ENCODE data around the gene ATP6V0B. TPM values are rescaled to one million over a fixed set of nuclear protein-coding genes. Genes with fewer than 3 reads are reported as not detected.

The ATP6V0B gene
- total and polyA plus RNA-seq, 2 donors (not counting 1 experiment from before 2014, with no cell fraction given): 91.0 to 198 TPM

DNA sequence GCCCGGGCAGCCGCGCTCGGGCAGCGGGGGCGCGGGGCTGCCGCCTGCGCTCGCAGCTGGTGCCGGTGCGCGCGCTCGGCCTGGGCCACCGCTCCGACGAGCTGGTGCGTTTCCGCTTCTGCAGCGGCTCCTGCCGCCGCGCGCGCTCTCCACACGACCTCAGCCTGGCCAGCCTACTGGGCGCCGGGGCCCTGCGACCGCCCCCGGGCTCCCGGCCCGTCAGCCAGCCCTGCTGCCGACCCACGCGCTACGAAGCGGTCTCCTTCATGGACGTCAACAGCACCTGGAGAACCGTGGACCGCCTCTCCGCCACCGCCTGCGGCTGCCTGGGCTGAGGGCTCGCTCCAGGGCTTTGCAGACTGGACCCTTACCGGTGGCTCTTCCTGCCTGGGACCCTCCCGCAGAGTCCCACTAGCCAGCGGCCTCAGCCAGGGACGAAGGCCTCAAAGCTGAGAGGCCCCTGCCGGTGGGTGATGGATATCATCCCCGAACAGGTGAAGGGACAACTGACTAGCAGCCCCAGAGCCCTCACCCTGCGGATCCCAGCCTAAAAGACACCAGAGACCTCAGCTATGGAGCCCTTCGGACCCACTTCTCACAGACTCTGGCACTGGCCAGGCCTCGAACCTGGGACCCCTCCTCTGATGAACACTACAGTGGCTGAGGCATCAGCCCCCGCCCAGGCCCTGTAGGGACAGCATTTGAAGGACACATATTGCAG is 38.2 kb upstream of the ATP6V0B start:
- Histone ChIP-seq H3K27ac (ENCODE audit: low read length in 2 of 2) (no peak overlapping the region), H3K9ac (ENCODE audit: low read length) (peak overlapping the region; percentile 47), H3K4me3 (ENCODE audit: control extremely low read depth in 1 of 5, extremely low read depth in 1 of 5, insufficient read depth in 1 of 5, low read depth in 2 of 5, low read length in 4 of 5) (peak overlapping the region in 2 of 5 experiments; percentile 38 to 52), H3K27me3 (replicated peaks in 1 of 4; ENCODE audit: control extremely low read depth in 1 of 4, control insufficient read depth in 3 of 4, insufficient read depth in 4 of 4, low read length in 3 of 4) (peaks cover 0 to 44% (median 26%) of the 10 kb centered on the region in 4 experiments), H2AFZ (ENCODE audit: insufficient read depth, low read depth, low read length, poor library complexity, severe bottlenecking) (no peak overlapping the region), H3K4me1 (ENCODE audit: control insufficient read depth in 2 of 2, insufficient read depth in 2 of 2, low read length in 2 of 2) (peaks cover 29 to 30% of the 10 kb centered on the region in 2 donors), H3K4me2 (replicated peaks; ENCODE audit: low read depth, low read length, poor library complexity, severe bottlenecking) (peak overlapping the region; percentile 74), H3K36me3 (replicated peaks in 1 of 2; ENCODE audit: control extremely low read depth in 1 of 2, control insufficient read depth in 1 of 2, extremely low read depth in 1 of 2, insufficient read depth in 2 of 2, low read length in 1 of 2) (no peaks in the 10 kb centered on the region), H3K9me3 (ENCODE audit: control extremely low read depth in 1 of 3, control insufficient read depth in 2 of 3, insufficient read depth in 1 of 3, low read length in 2 of 3) (peaks cover 0 to 14% (median 0%) of the 10 kb centered on the region in 3 donors), H3K79me2 (ENCODE audit: control insufficient read depth, insufficient read depth, low read length) (no peaks in the 10 kb centered on the region), H4K20me1 (ENCODE audit: control insufficient read depth, insufficient read depth, low read length, poor library complexity, severe bottlenecking) (no peaks in the 10 kb centered on the region)
- H3K4me1 Mint-ChIP-seq: peaks cover 21% of the 10 kb centered on the region
- peaks cover 26% of the 10 kb centered on the region for H3K27me3 Mint-ChIP-seq
- peak; percentile 41 for ATAC-seq (ENCODE audit: low read depth)
- intact Hi-C loops (cut with micrococcal nuclease): no loop called here
- TF ChIP-seq EZH2 (IDR thresholded peaks at IDR 0.05; ENCODE audit: borderline replicate concordance, insufficient read depth, low read depth, low read length, poor library complexity, severe bottlenecking): no peak
- TF ChIP-seq, protein P1, sequence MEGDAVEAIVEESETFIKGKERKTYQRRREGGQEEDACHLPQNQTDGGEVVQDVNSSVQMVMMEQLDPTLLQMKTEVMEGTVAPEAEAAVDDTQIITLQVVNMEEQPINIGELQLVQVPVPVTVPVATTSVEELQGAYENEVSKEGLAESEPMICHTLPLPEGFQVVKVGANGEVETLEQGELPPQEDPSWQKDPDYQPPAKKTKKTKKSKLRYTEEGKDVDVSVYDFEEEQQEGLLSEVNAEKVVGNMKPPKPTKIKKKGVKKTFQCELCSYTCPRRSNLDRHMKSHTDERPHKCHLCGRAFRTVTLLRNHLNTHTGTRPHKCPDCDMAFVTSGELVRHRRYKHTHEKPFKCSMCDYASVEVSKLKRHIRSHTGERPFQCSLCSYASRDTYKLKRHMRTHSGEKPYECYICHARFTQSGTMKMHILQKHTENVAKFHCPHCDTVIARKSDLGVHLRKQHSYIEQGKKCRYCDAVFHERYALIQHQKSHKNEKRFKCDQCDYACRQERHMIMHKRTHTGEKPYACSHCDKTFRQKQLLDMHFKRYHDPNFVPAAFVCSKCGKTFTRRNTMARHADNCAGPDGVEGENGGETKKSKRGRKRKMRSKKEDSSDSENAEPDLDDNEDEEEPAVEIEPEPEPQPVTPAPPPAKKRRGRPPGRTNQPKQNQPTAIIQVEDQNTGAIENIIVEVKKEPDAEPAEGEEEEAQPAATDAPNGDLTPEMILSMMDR (IDR thresholded peaks at IDR 0.05): peak; percentile 11
- H3K4me3 Mint-ChIP-seq: peak overlapping the region; percentile 80
- WGBS (ENCODE audit: insufficient coverage): 14% methylated on average over 55 of the region's 56 CpGs
- H3K9me3 Mint-ChIP-seq (ENCODE audit: insufficient read depth): no peaks in the 10 kb centered on the region
- CTCF ChIA-PET: interaction anchor here (1.4 to 10.3 kb wide), 3 partner anchors 9 to 172 kb away, joined by 3 to 118 read pairs (median 5); no protein-coding TSS in a partner anchor
- H3K27ac Mint-ChIP-seq: no peak overlapping the region
- peak; percentile 47 for DNase-seq
- POLR2A ChIA-PET: no interaction called here

Data from B cell (primary cell).